HEK293T (cell line): Measurements from ENCODE around the gene PCED1B.

Experiments used
- ARNT ChIP-seq: fragments of 450-650 bp; IDR thresholded peaks from 2 replicates; pipeline ENCODE4 v1.6.1; 2017; ENCODE audit warnings: mild to moderate bottlenecking
- BHLHE40 ChIP-seq: fragments of 450-650 bp; IDR thresholded peaks from 2 replicates; pipeline ENCODE4 v1.6.1; 2016; ENCODE audit warnings: mild to moderate bottlenecking, moderate library complexity, borderline replicate concordance
- ELF4 ChIP-seq: fragments of 450-650 bp; IDR thresholded peaks from 2 replicates; pipeline ENCODE4 v1.6.1; 2017; ENCODE audit warnings: antibody characterized with exemption
- FOXA1 ChIP-seq: fragments of 450-650 bp; IDR thresholded peaks from 2 replicates; pipeline ENCODE4 v1.6.1; 2016; ENCODE audit warnings: mild to moderate bottlenecking
- FOXK2 ChIP-seq: fragments of 450-650 bp; IDR thresholded peaks from 2 replicates; pipeline ENCODE4 v1.6.1; 2016; ENCODE audit warnings: mild to moderate bottlenecking
- FOXM1 ChIP-seq: fragments of 450-650 bp; IDR thresholded peaks from 2 replicates; pipeline ENCODE4 v1.6.1; 2017; ENCODE audit warnings: mild to moderate bottlenecking, borderline replicate concordance
- HDGF ChIP-seq: fragments of 450-650 bp; IDR thresholded peaks from 2 replicates; pipeline ENCODE4 v1.6.1; 2017; ENCODE audit warnings: antibody characterized with exemption, borderline replicate concordance
- NFRKB ChIP-seq: fragments of 450-650 bp; IDR thresholded peaks from 2 replicates; pipeline ENCODE4 v1.6.1; 2016; ENCODE audit warnings: mild to moderate bottlenecking, moderate library complexity
- SP1 ChIP-seq: fragments of 450-650 bp; IDR thresholded peaks from 2 replicates; pipeline ENCODE4 v1.6.1; 2017
- SUZ12 ChIP-seq: fragments of 450-650 bp; IDR thresholded peaks from 2 replicates; pipeline ENCODE4 v1.6.1; 2016; ENCODE audit warnings: mild to moderate bottlenecking
- ZNF384 ChIP-seq: fragments of 450-650 bp; IDR thresholded peaks from 2 replicates; pipeline ENCODE4 v1.6.1; 2016

DNA sequence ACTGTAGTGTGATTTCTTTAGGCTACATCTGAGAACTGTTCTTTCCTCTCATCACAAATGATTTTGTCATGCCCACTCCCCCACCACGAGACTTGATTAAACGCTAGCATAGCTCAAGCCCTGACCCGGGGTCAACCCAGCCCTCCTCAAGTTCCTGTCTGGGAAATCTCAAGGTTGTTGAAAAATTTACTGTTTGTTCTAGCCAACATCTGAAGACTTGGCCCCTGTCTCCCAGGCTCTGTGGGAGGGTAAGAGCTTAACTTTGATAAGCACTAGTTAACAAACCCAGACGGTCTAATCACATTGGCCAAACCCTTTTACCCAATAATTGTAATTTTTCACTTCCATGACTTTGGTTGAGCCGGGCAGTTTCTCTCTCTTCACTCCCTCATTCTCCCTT lies 86.5 kb downstream of the PCED1B start:
- TF ChIP-seq ZNF384 = no peak
- TF ChIP-seq NFRKB = no peak
- no peak for TF ChIP-seq SUZ12
- no peak for TF ChIP-seq HDGF
- TF ChIP-seq ELF4 = no peak
- TF ChIP-seq SP1 = no peak
- no peak for TF ChIP-seq FOXM1
- no peak for TF ChIP-seq FOXA1
- TF ChIP-seq BHLHE40 = no peak
- TF ChIP-seq FOXK2 = no peak
- TF ChIP-seq ARNT = no peak
